H1 (cell line): ENCODE data around the gene ETS1. TPM values are rescaled to one million over a fixed set of nuclear protein-coding genes. Genes with fewer than 3 reads are reported as not detected.

Experiments used
- CTCF ChIA-PET: fragments of 300-600 bp; sonication (Branson Sonifier 250); formaldehyde crosslinking; loops from one replicate; lab custom pipeline; 2021; ENCODE audit not compliant: partially characterized antibody; lab: Charles Lee
- POLR2A ChIA-PET: fragments of 300-600 bp; sonication (Branson Sonifier 250); formaldehyde crosslinking; loops from one replicate; lab custom pipeline; 2021; ENCODE audit warnings: inconsistent platforms; ENCODE audit not compliant: partially characterized antibody; lab: Charles Lee
- DNase-seq, 2 experiments: peaks; one replicate each; pipeline versions ENCODE4 v3.0.0 to v3.0.0-alpha.2; 2010 to 2022; ENCODE audit warnings: low spot score in 2 of 2, low read depth in 1 of 2, mixed read lengths in 1 of 2
- FAIRE-seq: peaks from 2 replicates; lab custom pipeline; 2011; peaks lifted over from hg19 to GRCh38; lab: Jason Lieb, UNC
- H2AFZ ChIP-seq: 2 replicates; pipeline ENCODE4 v1.8.1; 2012; ENCODE audit warnings: low read length, inconsistent platforms
- H2AK5ac ChIP-seq: 2 replicates; pipeline ENCODE4 v1.6.1; 2013; ENCODE audit warnings: low read depth, low read length
- H2BK120ac ChIP-seq: replicated peaks from 2 replicates; pipeline ENCODE3; 2013; ENCODE audit warnings: low read depth, low read length, inconsistent platforms
- H2BK12ac ChIP-seq: 2 replicates; pipeline ENCODE4 v1.6.1; 2013; ENCODE audit warnings: low read depth, low read length
- H2BK15ac ChIP-seq: 2 replicates; pipeline ENCODE4 v1.6.1; 2013; ENCODE audit warnings: low read length
- H2BK20ac ChIP-seq: 2 replicates; pipeline ENCODE4 v1.6.1; 2013; ENCODE audit warnings: low read length
- H2BK5ac ChIP-seq: 2 replicates; pipeline ENCODE4 v1.6.1; 2013; ENCODE audit warnings: low read depth, low read length
- H3K14ac ChIP-seq: 2 replicates; pipeline ENCODE4 v1.6.1; 2013; ENCODE audit warnings: inconsistent platforms; ENCODE audit not compliant: insufficient read length
- H3K18ac ChIP-seq: 2 replicates; pipeline ENCODE4 v1.6.1; 2013; ENCODE audit warnings: low read length; ENCODE audit errors: extremely low read depth
- H3K23ac ChIP-seq: 2 replicates; pipeline ENCODE4 v1.6.1; 2013; ENCODE audit warnings: inconsistent platforms; ENCODE audit not compliant: insufficient read length
- H3K23me2 ChIP-seq: 2 replicates; pipeline ENCODE4 v1.6.1; 2013; ENCODE audit warnings: low read depth, low read length
- H3K27ac ChIP-seq: 2 replicates; pipeline ENCODE4 v1.6.1; 2011; ENCODE audit warnings: low read depth, low read length, inconsistent platforms
- H3K27me3 ChIP-seq, 4 experiments: replicated peaks in 1 of 4; 1 replicate in 1 of 4; 2 replicates in 3 of 4; pipeline versions ENCODE4 v1.6.1 to v1.8.1; 2011 to 2013; ENCODE audit warnings: low read length in 3 of 4, mild to moderate bottlenecking in 3 of 4, inconsistent platforms in 2 of 4, mixed read lengths in 2 of 4, moderate library complexity in 1 of 4; ENCODE audit not compliant: control insufficient read depth in 3 of 4, insufficient read depth in 3 of 4; ENCODE audit errors: extremely low read depth in 1 of 4
- H3K36me3 ChIP-seq, 4 experiments: 2 replicates each; pipeline versions ENCODE4 v1.6.1 to v1.8.1; 2011 to 2013; ENCODE audit warnings: mild to moderate bottlenecking in 4 of 4, low read length in 3 of 4, moderate library complexity in 2 of 4, control low read depth in 1 of 4, inconsistent platforms in 1 of 4; ENCODE audit not compliant: insufficient read depth in 4 of 4, control insufficient read depth in 2 of 4
- H3K4ac ChIP-seq: replicated peaks from 2 replicates; pipeline ENCODE3; 2013; ENCODE audit warnings: low read length, low read depth, mixed read lengths, inconsistent platforms; ENCODE audit not compliant: insufficient read length
- H3K4me1 ChIP-seq, 4 experiments: replicated peaks in 1 of 4; 1 replicate in 1 of 4; 2 replicates in 3 of 4; pipeline versions ENCODE4 v1.6.1 to v1.8.1; 2011 to 2013; ENCODE audit warnings: low read length in 3 of 4, inconsistent platforms in 2 of 4, mixed read lengths in 1 of 4; ENCODE audit not compliant: insufficient read depth in 4 of 4, control insufficient read depth in 3 of 4
- H3K4me2 ChIP-seq, 2 experiments: 2 replicates each; pipeline versions ENCODE4 v1.6.1 to v1.8.1; 2011 to 2013; ENCODE audit warnings: low read depth in 2 of 2, low read length in 2 of 2, control low read depth in 1 of 2, inconsistent platforms in 1 of 2, mild to moderate bottlenecking in 1 of 2; ENCODE audit not compliant: insufficient read depth in 1 of 2
- H3K4me3 ChIP-seq, 4 experiments: fragments of 200-600, 300-600 bp in 1 of 4; sonication (generic), shearing (Covaris generic), sonication (Bioruptor Twin) in 1 of 4; 2 replicates each; pipeline versions ENCODE4 v1.5.1 to v1.8.1; 2011 to 2016; ENCODE audit warnings: low read length in 4 of 4, low read depth in 3 of 4, control low read depth in 2 of 4, inconsistent platforms in 2 of 4, mild to moderate bottlenecking in 2 of 4, mixed read lengths in 1 of 4, moderate library complexity in 1 of 4; ENCODE audit not compliant: insufficient read depth in 2 of 4; ENCODE audit errors: extremely low read depth in 1 of 4
- H3K56ac ChIP-seq: replicated peaks from 2 replicates; pipeline ENCODE3; 2013; ENCODE audit warnings: low read depth, mild to moderate bottlenecking, mixed read lengths, low read length, inconsistent platforms; ENCODE audit not compliant: insufficient read length
- H3K79me1 ChIP-seq: 2 replicates; pipeline ENCODE4 v1.6.1; 2013; ENCODE audit warnings: low read depth, low read length, control low read depth
- H3K79me2 ChIP-seq, 2 experiments: 2 replicates each; pipeline versions ENCODE4 v1.6.1 to v1.8.1; 2012 to 2013; ENCODE audit warnings: low read length in 2 of 2, mild to moderate bottlenecking in 2 of 2, inconsistent platforms in 1 of 2; ENCODE audit not compliant: insufficient read depth in 2 of 2, control insufficient read depth in 1 of 2
- H3K9ac ChIP-seq, 4 experiments: replicated peaks in 1 of 4; 1 replicate in 1 of 4; 2 replicates in 3 of 4; pipeline versions ENCODE4 v1.6.1 to v1.8.1; 2011 to 2013; ENCODE audit warnings: low read depth in 3 of 4, low read length in 3 of 4, control low read depth in 2 of 4, mild to moderate bottlenecking in 2 of 4, moderate library complexity in 2 of 4, inconsistent platforms in 1 of 4; ENCODE audit errors: extremely low read depth in 1 of 4
- H3K9me3 ChIP-seq, 2 experiments: 2 replicates each; pipeline versions ENCODE4 v1.6.1 to v1.8.1; 2012 to 2013; ENCODE audit warnings: mild to moderate bottlenecking in 2 of 2, moderate library complexity in 2 of 2, control low read depth in 1 of 2, inconsistent platforms in 1 of 2, low read depth in 1 of 2, low read length in 1 of 2, mixed read lengths in 1 of 2; ENCODE audit not compliant: insufficient read depth in 2 of 2
- H4K20me1 ChIP-seq, 2 experiments: replicated peaks in 1 of 2; 2 replicates each; pipeline versions ENCODE3 to v1.8.1; 2011 to 2013; ENCODE audit warnings: inconsistent platforms in 2 of 2, low read length in 2 of 2, mild to moderate bottlenecking in 1 of 2; ENCODE audit not compliant: insufficient read depth in 2 of 2, control insufficient read depth in 1 of 2
- H4K5ac ChIP-seq: 2 replicates; pipeline ENCODE4 v1.6.1; 2013; ENCODE audit warnings: low read length, low read depth, mixed read lengths, inconsistent platforms; ENCODE audit not compliant: insufficient read length
- H4K8ac ChIP-seq: 2 replicates; pipeline ENCODE4 v1.8.0; 2013; ENCODE audit warnings: mild to moderate bottlenecking, moderate library complexity, low read length, inconsistent platforms; ENCODE audit not compliant: insufficient read depth; ENCODE audit errors: extremely low read depth
- H4K91ac ChIP-seq: replicated peaks from 2 replicates; pipeline ENCODE3; 2013; ENCODE audit warnings: low read length, mixed read lengths, inconsistent platforms; ENCODE audit not compliant: insufficient read length
- ATF3 ChIP-seq: IDR thresholded peaks from 2 replicates; pipeline ENCODE4 v1.6.1; 2011; ENCODE audit warnings: low read depth, mild to moderate bottlenecking, low read length; ENCODE audit not compliant: insufficient read depth
- CBX8 ChIP-seq: fragments of 300-800, 300-1000 bp; sonication (generic); IDR thresholded peaks from 2 replicates; pipeline ENCODE4 v1.7.1; 2016; ENCODE audit warnings: low read depth, low read length, borderline replicate concordance
- CHD1 ChIP-seq: IDR thresholded peaks from 2 replicates; pipeline ENCODE4 v1.6.1; 2012; ENCODE audit warnings: low read depth, low read length, improper control_type of control experiment
- CTBP2 ChIP-seq: IDR thresholded peaks from 2 replicates; pipeline ENCODE4 v1.7.0; 2011; ENCODE audit warnings: borderline replicate concordance, mild to moderate bottlenecking, moderate library complexity, mixed read lengths, low read length; ENCODE audit not compliant: insufficient read depth, insufficient read length
- EGR1 ChIP-seq: IDR thresholded peaks from 2 replicates; pipeline ENCODE4 v1.6.1; 2011; ENCODE audit warnings: low read depth, low read length, borderline replicate concordance
- GTF2F1 ChIP-seq: IDR thresholded peaks from 2 replicates; pipeline ENCODE4 v1.6.1; 2012; ENCODE audit warnings: low read depth, low read length, improper control_type of control experiment, borderline replicate concordance
- JUN ChIP-seq: IDR thresholded peaks from 2 replicates; pipeline ENCODE4 v1.6.1; 2011; ENCODE audit warnings: low read depth, mild to moderate bottlenecking, improper control_type of control experiment, low read length
- KDM4A ChIP-seq: IDR thresholded peaks from one replicate; pipeline ENCODE4 v1.7.1; 2012; ENCODE audit warnings: low read depth, mild to moderate bottlenecking, moderate library complexity, low read length, inconsistent platforms; ENCODE audit not compliant: severe bottlenecking
- MAFK ChIP-seq: IDR thresholded peaks from 2 replicates; pipeline ENCODE4 v1.6.1; 2012; ENCODE audit warnings: low read depth, mild to moderate bottlenecking, improper control_type of control experiment, low read length
- NRF1 ChIP-seq: IDR thresholded peaks from 2 replicates; pipeline ENCODE4 v1.6.1; 2011; ENCODE audit warnings: mild to moderate bottlenecking, low read depth, low read length, improper control_type of control experiment
- RNF2 ChIP-seq: fragments of 200-900, 300-1000 bp; sonication (generic); IDR thresholded peaks from 2 replicates; pipeline ENCODE4 v1.7.1; 2016; ENCODE audit warnings: borderline replicate concordance, low read depth, mild to moderate bottlenecking, antibody characterized with exemption, low read length; ENCODE audit not compliant: poor library complexity, severe bottlenecking; ENCODE audit errors: missing control alignments
- SIX5 ChIP-seq: IDR thresholded peaks from 2 replicates; pipeline ENCODE4 v1.6.1; 2011; ENCODE audit warnings: mild to moderate bottlenecking, low read depth, low read length
- SP2 ChIP-seq: IDR thresholded peaks from 2 replicates; pipeline ENCODE4 v1.6.1; 2012; ENCODE audit warnings: mild to moderate bottlenecking, low read length, inconsistent platforms
- SP4 ChIP-seq: IDR thresholded peaks from 2 replicates; pipeline ENCODE4 v1.6.1; 2012; ENCODE audit warnings: low read length, inconsistent platforms
- TAF7 ChIP-seq: optimal IDR thresholded peaks from 2 replicates; pipeline ENCODE3; 2011; ENCODE audit warnings: low read depth, mild to moderate bottlenecking, inconsistent platforms, low read length, moderate library complexity, borderline replicate concordance
- polyA plus RNA-seq, 7 experiments: library from polyadenylated mRNA; depleted of rRNA in 3 of 7; stranded (reverse) in 5 of 7; unstranded in 2 of 7; fragments of >200 nt in 5 of 7; fragments of 200-250 nt in 2 of 7; gene quantifications; 1 replicate in 5 of 7; 2 replicates in 1 of 7; 4 replicates in 1 of 7; pipeline versions ENCODE4 v1.2.1 to v1.2.3, GENCODE V29; 2011 to 2013; ENCODE audit warnings: missing spikeins in 2 of 7, mixed read lengths in 2 of 7
- total RNA-seq: library from RNA; stranded (reverse); fragmentation: NEBNext Ultra II Directional; extraction: Animal tissue kit (Norgen Biotek cat#: 25700); gene quantifications from 2 replicates; pipeline ENCODE4 v1.2.1, GENCODE V29; 2021

Gene ETS1
- total and polyA plus RNA-seq, 2 of the 8 experiments (the other 6 are each of a cell fraction or from before 2014, with no cell fraction given), result 10.0 to 35.3 TPM

GRCh38 chr11:128478305-128478704, 109.1 kb downstream of the ETS1 start:
- Histone ChIP-seq H4K5ac (no peak overlapping the region), H2BK12ac (no peak overlapping the region), H2BK120ac (no peak overlapping the region), H2BK5ac (no peak overlapping the region), H3K14ac (no peak overlapping the region), H3K4me3 (no peak overlapping the region), H2AFZ (no peak overlapping the region), H2BK20ac (no peak overlapping the region), H3K56ac (no peak overlapping the region), H3K9me3 (no peaks in the 10 kb centered on the region), H3K9ac (no peak overlapping the region), H3K27me3 (no peaks in the 10 kb centered on the region), H3K23ac (no peak overlapping the region), H3K36me3 (peaks cover 0 to 5% (median 2%) of the 10 kb centered on the region in 4 experiments; a peak in 3 of 8 replicates), H3K4me2 (no peak overlapping the region), H3K4ac (no peak overlapping the region), H2BK15ac (no peak overlapping the region), H4K91ac (no peak overlapping the region), H3K18ac (no peak overlapping the region), H4K8ac (no peak overlapping the region), H3K79me2 (no peaks in the 10 kb centered on the region), H3K23me2 (no peaks in the 10 kb centered on the region; the same call in 1 of the 2 replicates), H3K27ac (no peak overlapping the region), H3K4me1 (peaks cover 0 to 3% (median 2%) of the 10 kb centered on the region in 4 experiments; a peak in 2 of 7 replicates), H2AK5ac (no peak overlapping the region), H3K79me1 (no peaks in the 10 kb centered on the region; the same call in 1 of the 2 replicates), H4K20me1 (peaks cover 0 to 3% of the 10 kb centered on the region in 2 experiments)
- FAIRE-seq (no peak), DNase-seq (no peak)
- POLR2A ChIA-PET, result no interaction called here
- CTCF ChIA-PET, result interaction anchor here (1.1 kb wide), 2 partner anchors 152 to 308 kb away, joined by 3 read pairs; no protein-coding TSS in a partner anchor
- TF ChIP-seq KDM4A (no peak), EGR1 (no peak), CBX8 (no peak), CHD1 (no peak), TAF7 (no peak), JUN (no peak), SP4 (no peak), RNF2 (no peak), CTBP2 (no peak), SIX5 (no peak), MAFK (no peak), NRF1 (no peak), GTF2F1 (no peak), SP2 (no peak), ATF3 (no peak)
